ENCODE measurements around the gene PLA2G2C. TPM values are rescaled to one million over a fixed set of nuclear protein-coding genes. Genes with fewer than 3 reads are reported as not detected.
"Not testable (repeated sequence)": the region's sequence is repeated elsewhere in the genome, so short reads cannot be mapped to it uniquely, and the experiment has no call there.

The PLA2G2C gene
- polyA plus RNA-seq (ENCODE audit: insufficient read length in 4 of 4) = under 1 TPM in 3 of 4 donors, not detected in 1; 0.09 to 0.26 (median 0.14) TPM

GRCh38 chr1:20185834-20186782 is at the start of gene PLA2G2C, which contains the start of gene UBXN10:
TSS of gene PLA2G2C (minus strand) at chr1:20186518. CDS start at chr1:20177363, 9,155 bp downstream.
TSS of gene UBXN10 (plus strand) at chr1:20186096. CDS start at chr1:20190562, 4,466 bp downstream.
- peak in 1 of 4 donors; percentile 50 for DNase-seq (ENCODE audit: low read depth in 4 of 4, low spot score in 3 of 4)

GRCh38 chr1:20234788-20235535 is 48.6 kb upstream of the PLA2G2C start:
- DNase-seq (ENCODE audit: low read depth in 4 of 4, low spot score in 3 of 4) = no peak

GRCh38 chr1:20233866-20234265 is 47.5 kb upstream of the PLA2G2C start:
- no peak for DNase-seq (ENCODE audit: low read depth in 4 of 4, low spot score in 3 of 4)

- DNase-seq (ENCODE audit: low read depth in 4 of 4, low spot score in 3 of 4) = no peak
Measured at GRCh38 chr1:20233394-20233793, 47.1 kb upstream of the PLA2G2C start.

GRCh38 chr1:20232564-20232963 is 46.2 kb upstream of the PLA2G2C start:
- DNase-seq (ENCODE audit: low read depth in 4 of 4, low spot score in 3 of 4) = not testable (repeated sequence)

- no peak for DNase-seq (ENCODE audit: low read depth in 4 of 4, low spot score in 3 of 4)
Measured at GRCh38 chr1:20229171-20229570, 42.9 kb upstream of the PLA2G2C start.

- DNase-seq (ENCODE audit: low read depth in 4 of 4, low spot score in 3 of 4) = no peak
Measured at GRCh38 chr1:20228314-20228825, 42.1 kb upstream of the PLA2G2C start.

GRCh38 chr1:20227704-20228103 is 41.4 kb upstream of the PLA2G2C start:
- DNase-seq (ENCODE audit: low read depth in 4 of 4, low spot score in 3 of 4) = no peak

- no peak for DNase-seq (ENCODE audit: low read depth in 4 of 4, low spot score in 3 of 4)
Measured at GRCh38 chr1:20224546-20224945, 38.2 kb upstream of the PLA2G2C start.

- DNase-seq (ENCODE audit: low read depth in 4 of 4, low spot score in 3 of 4) = peak in 1 of 4 donors; percentile 50
Measured at GRCh38 chr1:20223551-20224419, 37.5 kb upstream of the PLA2G2C start.

GRCh38 chr1:20223106-20223505 is 36.8 kb upstream of the PLA2G2C start:
- DNase-seq (ENCODE audit: low read depth in 4 of 4, low spot score in 3 of 4) = no peak

GRCh38 chr1:20220036-20220435 is 33.7 kb upstream of the PLA2G2C start:
- no peak for DNase-seq (ENCODE audit: low read depth in 4 of 4, low spot score in 3 of 4)

GRCh38 chr1:20219053-20219452 is 32.7 kb upstream of the PLA2G2C start:
- not testable (repeated sequence) for DNase-seq (ENCODE audit: low read depth in 4 of 4, low spot score in 3 of 4)

GRCh38 chr1:20216574-20216973 is 30.3 kb upstream of the PLA2G2C start:
- no peak for DNase-seq (ENCODE audit: low read depth in 4 of 4, low spot score in 3 of 4)

- DNase-seq (ENCODE audit: low read depth in 4 of 4, low spot score in 3 of 4) = no peak
Measured at GRCh38 chr1:20215716-20216115, 29.4 kb upstream of the PLA2G2C start.

GRCh38 chr1:20212685-20213331 is 26.5 kb upstream of the PLA2G2C start:
- DNase-seq (ENCODE audit: low read depth in 4 of 4, low spot score in 3 of 4) = peak; percentile 48 to 80 (median 68)

- DNase-seq (ENCODE audit: low read depth in 4 of 4, low spot score in 3 of 4) = no peak
Measured at GRCh38 chr1:20212085-20212684, 25.9 kb upstream of the PLA2G2C start.

GRCh38 chr1:20211511-20211931 is 25.2 kb upstream of the PLA2G2C start:
- DNase-seq (ENCODE audit: low read depth in 4 of 4, low spot score in 3 of 4) = no peak
